ENCODE results near the gene ZHX3.

The ZHX3 gene

GRCh38 chr20:41365777-41366545 lies 48.4 kb upstream of the ZHX3 start:
- no peaks in the 10 kb centered on the region for H3K36me3 ChIP-seq (ENCODE audit: control insufficient read depth, low read length)
- H4K20me1 ChIP-seq (ENCODE audit: control insufficient read depth, insufficient read depth, low read depth, low read length): no peaks in the 10 kb centered on the region
- H3K4me1 ChIP-seq (ENCODE audit: control insufficient read depth, low read length): no peaks in the 10 kb centered on the region
- no peaks in the 10 kb centered on the region for H3K9me2 ChIP-seq (replicated peaks; ENCODE audit: control insufficient read depth, low read length)
- TF ChIP-seq EZH2phosphoT487 (IDR thresholded peaks at IDR 0.05; ENCODE audit: borderline replicate concordance, low read length) (no peak), CTCF (IDR thresholded peaks at IDR 0.05; ENCODE audit: low read depth, low read length, poor library complexity, severe bottlenecking) (no peak)
- H3K79me2 ChIP-seq (ENCODE audit: control insufficient read depth, low read length): no peaks in the 10 kb centered on the region
- H3K9me3 ChIP-seq (ENCODE audit: control insufficient read depth, insufficient read depth, low read length): 0 out of 2 replicates have a peak, but pooled peaks cover 1% of the 10 kb centered on the region
- H3K4me3 ChIP-seq (ENCODE audit: low read length): no peak overlapping the region
- no peak overlapping the region for H3K4me2 ChIP-seq (ENCODE audit: low read length)
- H3K27ac ChIP-seq (ENCODE audit: low read depth, low read length): no peak overlapping the region
- no peaks in the 10 kb centered on the region for H3K27me3 ChIP-seq (ENCODE audit: control insufficient read depth, low read length)
- H3F3A ChIP-seq (ENCODE audit: control insufficient read depth, insufficient read depth): no peaks in the 10 kb centered on the region

- Histone ChIP-seq H3K27me3 (ENCODE audit: control insufficient read depth, low read length) (no peaks in the 10 kb centered on the region), H3K9me3 (ENCODE audit: control insufficient read depth, insufficient read depth, low read length) (no peaks in the 10 kb centered on the region), H3K79me2 (ENCODE audit: control insufficient read depth, low read length) (no peaks in the 10 kb centered on the region), H3K36me3 (ENCODE audit: control insufficient read depth, low read length) (no peaks in the 10 kb centered on the region), H3K9me2 (replicated peaks; ENCODE audit: control insufficient read depth, low read length) (no peaks in the 10 kb centered on the region), H3K4me3 (ENCODE audit: low read length) (no peak overlapping the region), H3K4me1 (ENCODE audit: control insufficient read depth, low read length) (no peaks in the 10 kb centered on the region), H3K4me2 (ENCODE audit: low read length) (no peak overlapping the region), H3K27ac (ENCODE audit: low read depth, low read length) (no peak overlapping the region), H3F3A (ENCODE audit: control insufficient read depth, insufficient read depth) (no peaks in the 10 kb centered on the region), H4K20me1 (ENCODE audit: control insufficient read depth, insufficient read depth, low read depth, low read length) (no peaks in the 10 kb centered on the region)
- no peak for TF ChIP-seq CTCF (IDR thresholded peaks at IDR 0.05; ENCODE audit: low read depth, low read length, poor library complexity, severe bottlenecking)
- no peak for TF ChIP-seq EZH2phosphoT487 (IDR thresholded peaks at IDR 0.05; ENCODE audit: borderline replicate concordance, low read length)
Measured at GRCh38 chr20:41364967-41365765, 47.6 kb upstream of the ZHX3 start.

- H4K20me1 ChIP-seq (ENCODE audit: control insufficient read depth, insufficient read depth, low read depth, low read length): no peaks in the 10 kb centered on the region
Measured at GRCh38 chr20:41364236-41364855, 46.8 kb upstream of the ZHX3 start.

More at GRCh38 chr20:41364236-41364855, 46.8 kb upstream of the ZHX3 start:
- Histone ChIP-seq H3K9me3 (ENCODE audit: control insufficient read depth, insufficient read depth, low read length) (no peaks in the 10 kb centered on the region), H3F3A (ENCODE audit: control insufficient read depth, insufficient read depth) (no peaks in the 10 kb centered on the region), H3K9me2 (replicated peaks; ENCODE audit: control insufficient read depth, low read length) (no peaks in the 10 kb centered on the region), H3K4me3 (ENCODE audit: low read length) (no peak overlapping the region), H3K79me2 (ENCODE audit: control insufficient read depth, low read length) (no peaks in the 10 kb centered on the region), H3K27ac (ENCODE audit: low read depth, low read length) (no peak overlapping the region), H3K36me3 (ENCODE audit: control insufficient read depth, low read length) (no peaks in the 10 kb centered on the region), H3K27me3 (ENCODE audit: control insufficient read depth, low read length) (no peaks in the 10 kb centered on the region), H3K4me2 (ENCODE audit: low read length) (no peak overlapping the region), H3K4me1 (ENCODE audit: control insufficient read depth, low read length) (no peaks in the 10 kb centered on the region)
- TF ChIP-seq CTCF (IDR thresholded peaks at IDR 0.05; ENCODE audit: low read depth, low read length, poor library complexity, severe bottlenecking): no peak
- TF ChIP-seq EZH2phosphoT487 (IDR thresholded peaks at IDR 0.05; ENCODE audit: borderline replicate concordance, low read length): no peak

Measured in DOHH2 (cell line).